Peyer's patch (tissue), 4 donors: ENCODE data around the gene SWAP70.

Source experiments
- CTCF ChIP-seq, 6 experiments: fragments of 450-650 bp in 4 of 6; fragments of 200-600 bp in 2 of 6; sonication (generic) in 1 of 6; IDR thresholded peaks; one replicate each; pipeline ENCODE4 v1.5.1; 2017 to 2019; ENCODE audit warnings: antibody characterized with exemption in 6 of 6, mild to moderate bottlenecking in 3 of 6, moderate library complexity in 1 of 6
- POLR2A ChIP-seq, 2 donors: fragments of 450-650 bp; IDR thresholded peaks; one replicate each; pipeline ENCODE4 v1.5.1; 2017; ENCODE audit warnings: antibody characterized with exemption in 2 of 2, mild to moderate bottlenecking in 2 of 2, moderate library complexity in 2 of 2

DNA sequence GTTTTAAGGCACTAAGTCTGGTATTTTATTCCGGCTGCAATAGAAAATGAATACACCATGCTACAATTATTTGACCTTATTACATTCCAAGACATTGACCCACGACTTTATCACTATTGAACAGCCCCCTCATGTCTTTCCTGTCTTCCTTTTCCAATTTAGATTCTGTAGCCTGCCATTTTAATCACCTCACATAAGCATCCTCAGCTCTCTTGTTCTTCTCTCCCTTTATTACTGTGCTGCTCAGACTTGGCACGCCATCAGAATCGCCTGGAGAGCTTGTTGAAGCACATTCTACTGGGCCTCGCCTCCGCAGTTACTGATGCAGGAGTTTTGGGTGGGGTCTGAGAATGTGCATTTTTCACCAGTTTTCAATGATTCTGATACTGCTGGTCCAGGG lies 38.7 kb upstream of the SWAP70 start:
- TF ChIP-seq CTCF (IDR thresholded peaks at IDR 0.05) (no peak), POLR2A (IDR thresholded peaks at IDR 0.05) (no peak)
